Measurements from ENCODE around the gene TTF1.
A peak's percentile ranks its signal among the peaks of the same experiment; 100 is the strongest.
"Not testable (repeated sequence)": the region's sequence is repeated elsewhere in the genome, so short reads cannot be mapped to it uniquely, and the experiment has no call there.

The TTF1 gene

DNA sequence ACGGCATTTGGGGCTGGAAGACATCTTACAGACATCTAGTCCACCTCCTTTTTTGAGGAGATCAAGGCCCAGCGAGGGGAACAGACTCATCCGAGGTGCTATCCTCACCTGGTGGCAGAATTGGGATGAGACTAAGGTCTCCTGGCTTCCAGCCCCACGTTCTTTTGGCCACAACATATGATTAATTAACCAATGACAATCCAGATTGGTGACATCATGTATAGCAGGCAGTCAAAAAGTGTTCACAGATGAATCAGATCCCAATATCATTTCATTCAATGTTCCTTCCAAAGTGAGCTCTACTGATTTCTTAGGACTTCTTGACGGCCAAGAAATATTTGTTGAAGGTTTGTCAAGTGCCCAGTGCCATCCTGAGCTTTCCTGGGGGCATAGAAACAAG lies 7.3 kb upstream of the TTF1 start:
- no peak for DNase-seq (ENCODE audit: low read depth)

DNA sequence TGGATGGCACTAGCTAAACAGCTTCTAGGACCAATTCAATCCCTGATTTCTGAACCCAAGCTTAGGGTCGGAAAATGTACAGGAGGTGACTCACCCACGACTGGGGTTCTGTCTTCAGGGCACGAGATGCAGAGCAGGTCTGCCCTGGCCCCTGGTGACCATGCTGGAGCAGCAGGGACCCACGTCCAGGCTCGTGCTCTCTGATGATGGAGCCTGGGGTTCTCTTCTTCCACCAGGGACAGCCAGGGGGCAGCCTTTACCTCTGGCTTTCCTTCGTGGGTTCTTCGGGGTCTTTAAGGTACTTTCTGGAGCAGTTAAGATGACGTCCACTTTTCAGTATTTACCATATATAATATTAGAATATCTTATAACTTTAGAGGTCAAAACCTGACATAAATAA lies 5.4 kb upstream of the TTF1 start:
- no peak for DNase-seq (ENCODE audit: low read depth)

DNA sequence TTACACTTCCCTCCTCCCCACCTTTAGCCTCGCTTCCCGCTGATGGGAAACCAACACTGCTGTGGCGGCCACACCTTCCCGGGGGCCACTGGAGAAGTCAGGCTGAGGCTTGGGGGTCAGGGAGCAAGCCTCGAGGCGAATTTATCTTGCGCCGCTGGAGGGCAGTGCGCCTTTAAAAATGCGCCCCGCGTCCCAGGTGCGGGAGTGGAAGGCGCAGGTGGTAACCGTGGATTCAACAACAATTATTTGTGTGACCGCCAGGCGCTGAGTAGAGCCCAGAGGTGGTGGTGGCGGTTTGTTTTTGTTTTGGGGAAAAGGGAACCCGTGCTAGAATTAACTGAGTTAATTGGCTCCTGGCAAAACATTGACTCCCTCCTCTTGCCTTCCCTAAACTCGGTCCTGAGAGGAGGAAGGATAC lies 4.5 kb upstream of the TTF1 start:
- DNase-seq (ENCODE audit: low read depth), result peak; percentile 61

DNA sequence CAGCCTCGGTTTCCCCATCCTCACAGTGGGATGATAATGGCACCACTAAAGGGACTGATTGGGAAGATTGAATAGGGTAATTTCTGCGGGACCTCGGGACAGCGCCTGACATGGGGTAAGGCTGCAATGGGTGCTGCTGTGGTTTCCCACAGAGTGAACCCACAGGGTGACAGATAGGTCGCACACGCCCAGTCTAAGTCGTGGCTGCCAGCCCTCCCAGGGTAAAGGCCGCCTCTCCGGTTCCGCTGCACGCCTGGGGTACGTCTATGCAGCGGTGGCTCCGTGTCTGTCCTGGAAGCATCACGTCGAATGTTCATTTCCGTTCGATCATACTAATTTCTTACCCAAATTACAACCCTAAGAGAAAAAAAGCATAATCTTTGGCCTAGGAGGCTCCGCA lies 4.0 kb upstream of the TTF1 start:
- DNase-seq (ENCODE audit: low read depth), result no peak

DNA sequence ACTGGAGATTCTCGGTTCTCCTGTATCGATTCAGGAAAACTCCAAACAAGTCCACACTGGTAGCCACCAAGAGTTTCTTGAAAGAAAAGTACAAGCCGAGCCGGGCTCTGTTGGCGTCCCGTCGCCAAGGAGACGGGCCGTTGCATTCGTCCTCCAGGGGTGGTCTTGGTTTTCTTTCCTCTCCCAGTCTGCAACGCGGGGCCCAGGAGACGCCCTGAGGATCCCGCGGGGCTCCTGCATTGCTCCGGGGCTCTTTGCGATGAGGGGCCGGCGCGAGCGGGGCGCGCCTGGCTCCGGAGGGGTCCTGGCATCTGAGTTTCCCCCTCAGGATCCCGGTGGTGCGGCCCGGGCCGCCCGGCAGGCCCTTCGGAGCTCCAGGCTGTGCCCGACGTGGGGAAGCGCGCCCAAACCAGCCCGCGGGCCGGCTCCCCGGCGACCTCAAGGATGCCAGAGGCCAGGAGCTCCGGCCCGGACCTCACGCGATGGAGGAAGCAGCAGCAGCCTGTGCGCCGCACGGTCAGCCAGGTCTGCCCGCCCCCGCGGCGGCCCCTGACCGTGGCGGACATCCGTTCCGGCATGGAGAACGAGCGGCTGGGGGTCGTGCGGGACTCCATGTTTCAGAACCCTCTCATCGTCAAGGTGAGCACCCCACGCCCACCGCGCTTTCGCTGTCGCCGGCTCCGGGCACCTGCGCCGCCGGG lies 3.3 kb upstream of the TTF1 start, which contains the start of gene CFAP77:
CFAP77 (plus strand) TSS at position 384 of the 701 bp plus-strand sequence; CDS start at position 445, 61 bp downstream.
- peak; percentile 29 for DNase-seq (ENCODE audit: low read depth)

DNA sequence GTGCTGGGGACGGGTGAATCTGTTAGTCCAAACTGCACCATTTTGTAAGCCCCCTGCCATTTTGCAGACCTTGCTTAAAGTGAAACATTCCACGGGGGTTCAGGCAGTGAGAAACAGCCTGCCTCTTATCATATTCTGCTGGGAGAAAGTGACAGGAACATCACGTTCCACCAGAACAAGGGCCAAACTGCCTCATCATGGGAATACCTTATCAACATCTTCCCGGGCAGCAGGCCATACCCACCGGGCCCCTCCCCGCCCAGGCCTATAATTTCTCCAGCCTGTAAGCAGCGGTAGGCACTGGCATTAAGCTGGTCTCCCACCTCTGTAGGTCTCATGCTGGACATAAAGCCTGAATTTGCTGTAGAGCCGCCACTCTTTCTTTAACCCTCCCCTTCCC lies 1.9 kb upstream of the TTF1 start:
- DNase-seq (ENCODE audit: low read depth), result no peak

DNA sequence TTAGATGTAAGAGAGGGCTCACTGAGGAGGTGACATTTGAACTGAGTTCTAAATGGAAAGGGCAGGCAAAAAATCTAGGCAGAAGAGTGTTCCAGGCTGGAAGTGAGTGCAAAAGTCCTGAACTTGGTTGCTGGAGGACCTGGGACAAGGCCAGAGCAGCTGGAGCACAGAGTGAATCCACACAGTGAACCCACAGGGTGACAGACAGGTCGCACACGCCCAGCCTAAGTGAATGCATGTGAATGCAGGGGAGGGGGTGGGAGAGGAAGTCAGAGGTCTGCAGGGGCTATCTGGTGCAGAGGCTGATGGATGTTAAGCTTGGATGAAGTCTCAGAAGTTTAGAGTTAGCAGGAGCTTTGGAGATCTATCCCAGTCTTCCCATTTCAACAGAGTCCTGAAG lies 556 bp upstream of the TTF1 start:
- no peak for DNase-seq (ENCODE audit: low read depth)

DNA sequence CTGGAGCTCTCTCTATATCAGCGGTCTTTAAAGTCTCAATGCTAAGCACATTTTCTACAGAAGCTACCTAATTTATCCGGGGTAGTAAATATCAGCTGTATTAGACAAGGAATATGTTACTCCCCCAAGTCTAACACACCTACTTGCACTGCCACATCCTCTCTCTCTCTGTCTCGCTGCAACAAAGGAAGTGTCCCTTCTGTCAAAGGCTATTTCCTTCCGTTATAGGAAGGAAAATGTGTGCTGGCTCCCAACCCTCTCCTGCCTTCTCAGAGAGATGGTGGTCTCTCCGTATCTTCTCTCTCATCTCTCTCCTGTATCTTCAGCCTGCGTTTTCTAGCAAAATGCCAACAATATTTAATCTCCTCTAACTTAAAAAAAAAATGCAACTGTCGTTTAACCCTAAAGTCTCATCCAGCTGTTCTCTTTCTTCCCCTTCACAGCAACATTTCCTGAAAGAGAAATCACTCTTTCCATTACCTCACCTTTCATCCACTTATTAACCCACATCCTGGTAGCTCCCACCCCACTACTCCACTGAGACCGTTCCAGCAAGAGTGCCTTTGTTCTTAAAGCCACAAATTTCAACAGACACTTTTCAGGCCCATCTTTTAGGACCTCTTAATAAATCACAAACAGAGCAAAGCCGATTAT lies 2.3 kb downstream of the TTF1 start:
- DNase-seq (ENCODE audit: low read depth), result no peak

DNA sequence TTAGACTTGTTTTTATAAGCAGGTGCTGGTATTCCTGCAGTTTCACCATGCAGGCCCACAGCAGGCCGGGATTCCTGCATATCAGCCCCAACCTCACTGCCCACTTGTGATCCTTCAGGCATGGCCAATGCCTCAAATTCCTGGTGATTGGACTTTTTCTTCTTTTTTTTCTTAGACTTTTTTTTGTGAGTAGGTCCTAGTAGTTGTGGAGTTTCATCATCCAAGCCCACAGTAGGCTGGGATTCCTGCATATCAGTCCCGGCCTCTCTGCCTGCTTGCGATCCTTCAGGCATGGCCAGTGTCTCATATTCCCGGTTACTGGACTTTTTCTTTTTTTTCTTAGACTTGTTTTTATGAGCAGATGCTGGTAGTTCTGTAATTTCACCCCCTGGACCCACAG lies 4.8 kb downstream of the TTF1 start:
- no peak for DNase-seq (ENCODE audit: low read depth)

DNA sequence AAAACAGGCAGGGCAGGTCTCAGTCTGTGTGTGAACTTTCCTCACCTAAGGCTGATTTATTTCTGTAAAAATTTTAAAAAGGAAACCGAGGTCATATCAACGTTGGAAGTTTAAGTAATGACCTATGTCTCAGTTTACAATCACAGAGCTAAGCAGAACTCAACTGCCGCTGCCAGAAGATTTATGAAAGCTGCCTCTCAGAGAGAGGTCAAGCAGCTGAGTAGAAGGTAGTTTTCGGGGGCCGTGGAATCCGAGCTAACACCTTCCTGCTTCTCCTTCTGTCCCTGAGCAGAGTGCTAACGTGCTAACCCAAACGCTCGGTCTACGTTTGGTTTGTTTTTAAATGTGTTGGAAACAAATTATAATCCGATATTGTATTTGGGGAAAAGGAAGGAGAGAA lies 11.1 kb downstream of the TTF1 start:
- no peak for DNase-seq (ENCODE audit: low read depth)

DNA sequence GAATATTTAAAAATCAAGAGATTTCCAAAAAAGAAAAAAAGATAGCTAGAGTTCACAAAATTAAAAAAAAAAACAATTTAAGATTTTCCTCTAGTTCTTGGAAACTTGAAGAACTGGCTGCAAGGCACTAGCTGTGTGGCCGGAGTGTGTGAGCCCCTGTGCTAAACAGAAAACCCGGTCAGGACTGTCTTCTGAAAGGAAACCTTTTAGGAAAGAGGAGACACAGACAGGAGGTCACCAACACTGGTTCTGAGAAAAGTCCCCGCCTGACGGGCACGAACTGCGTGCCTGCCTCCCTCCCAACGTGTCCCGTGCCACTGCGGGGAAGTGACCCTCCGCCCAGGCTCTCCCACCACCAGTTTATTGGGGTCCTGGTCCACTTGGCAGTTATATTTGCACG lies 15.2 kb downstream of the TTF1 start:
- no peak for DNase-seq (ENCODE audit: low read depth)

DNA sequence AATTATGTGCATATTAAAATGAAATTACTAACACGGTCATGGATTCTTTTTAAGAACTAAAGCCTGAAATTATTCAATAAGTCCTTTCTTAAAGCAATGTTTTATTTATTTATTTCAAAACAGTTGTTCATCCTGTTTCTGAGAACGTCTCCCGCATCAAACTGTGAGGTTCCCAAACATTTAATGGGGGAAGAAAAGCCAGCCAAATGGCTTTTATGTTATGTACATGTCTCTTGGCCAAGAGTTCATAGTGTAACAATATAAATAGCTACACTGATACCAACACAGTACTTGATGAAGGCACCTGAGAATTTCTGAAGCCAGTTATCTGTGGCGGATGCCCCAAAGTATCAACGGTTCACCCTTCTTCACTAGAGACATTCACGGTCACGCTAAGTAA lies 15.7 kb downstream of the TTF1 start:
- DNase-seq (ENCODE audit: low read depth), result no peak

DNA sequence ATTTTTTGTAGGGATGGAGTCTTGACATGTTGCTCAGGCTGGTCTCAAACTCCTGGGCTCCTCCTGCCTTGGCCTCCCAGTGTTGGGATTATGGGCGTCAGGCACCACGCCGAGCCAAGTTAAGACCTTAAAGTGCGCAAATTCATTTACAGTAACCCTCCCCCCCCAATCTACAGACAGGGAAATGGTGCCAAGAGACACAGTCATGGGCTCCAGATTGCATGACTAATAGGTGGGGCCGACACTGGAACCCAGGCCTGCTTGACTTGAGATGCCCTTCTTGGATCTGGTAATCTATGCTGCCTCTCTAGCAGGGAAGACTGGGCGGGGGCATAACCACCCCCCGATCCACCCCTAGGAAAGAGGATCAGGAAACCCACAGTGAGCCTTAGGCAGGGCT lies 19.5 kb downstream of the TTF1 start:
- no peak for DNase-seq (ENCODE audit: low read depth)

DNA sequence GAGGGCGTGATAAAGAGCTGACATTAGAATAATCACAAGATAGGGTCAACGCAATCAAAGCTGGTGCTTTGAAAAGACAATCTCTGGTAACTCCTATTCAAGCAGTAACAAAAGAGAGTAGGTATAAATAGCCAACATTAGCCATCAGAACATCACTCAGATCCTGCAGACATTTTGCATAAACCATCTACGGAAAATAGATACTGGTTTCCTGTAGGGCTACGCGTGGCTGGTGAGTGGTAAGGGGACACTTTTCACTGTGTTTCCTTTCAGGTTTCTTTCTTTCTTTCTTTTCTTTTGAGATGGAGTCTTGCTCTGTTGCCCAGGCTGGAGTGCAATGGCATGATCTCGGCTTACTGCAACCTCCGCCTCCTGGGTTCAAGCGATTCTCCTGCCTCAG lies 22.3 kb downstream of the TTF1 start:
- no peak for DNase-seq (ENCODE audit: low read depth)

DNA sequence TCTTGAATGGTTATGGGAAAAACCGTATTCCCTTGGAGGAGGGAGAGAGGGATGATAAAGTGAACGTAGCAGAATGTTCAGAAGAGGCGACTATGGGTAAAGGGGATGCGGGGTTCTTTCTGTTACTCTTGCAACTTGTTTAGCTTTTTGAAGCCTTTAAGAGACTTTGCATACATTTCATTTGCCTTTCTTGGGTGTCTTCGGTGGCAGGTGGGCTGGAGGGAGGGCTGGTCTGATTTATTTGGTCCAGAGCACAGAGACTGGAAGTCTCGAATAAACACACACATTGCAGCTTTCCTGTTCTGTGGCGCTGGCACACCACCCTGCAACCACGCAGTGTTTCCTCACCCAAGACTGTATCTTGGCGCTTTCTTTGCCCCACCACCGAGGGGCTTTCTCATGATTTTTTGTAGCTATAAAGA lies 23.2 kb downstream of the TTF1 start:
- DNase-seq (ENCODE audit: low read depth), result no peak

DNA sequence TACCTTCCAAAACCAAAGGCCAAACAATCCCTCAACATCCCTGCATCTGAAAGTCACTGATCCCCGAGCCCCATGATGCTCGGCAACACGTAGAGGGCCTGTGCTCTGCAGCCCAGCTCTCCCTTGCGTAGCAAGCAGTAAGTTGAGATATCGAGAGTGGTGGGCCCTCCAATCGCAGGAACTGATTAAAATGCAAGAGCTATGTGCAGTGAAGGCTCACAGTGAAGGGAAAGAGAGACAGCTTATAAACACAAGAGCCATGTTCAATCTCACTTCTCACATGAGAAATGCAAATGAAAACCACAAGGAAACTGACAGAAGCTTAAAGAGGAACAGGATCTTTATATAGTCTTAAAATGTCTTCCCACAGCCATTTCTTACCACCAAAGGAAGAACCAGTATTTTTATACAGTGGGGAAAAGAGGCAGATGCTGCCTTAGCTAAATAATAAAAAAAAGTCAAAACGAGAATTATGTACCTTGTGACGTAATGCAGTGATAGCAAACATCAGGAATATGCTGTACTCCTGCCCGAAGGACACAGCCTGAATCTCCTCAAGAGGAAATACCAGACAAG lies 24.6 kb downstream of the TTF1 start:
- DNase-seq (ENCODE audit: low read depth), result no peak

DNA sequence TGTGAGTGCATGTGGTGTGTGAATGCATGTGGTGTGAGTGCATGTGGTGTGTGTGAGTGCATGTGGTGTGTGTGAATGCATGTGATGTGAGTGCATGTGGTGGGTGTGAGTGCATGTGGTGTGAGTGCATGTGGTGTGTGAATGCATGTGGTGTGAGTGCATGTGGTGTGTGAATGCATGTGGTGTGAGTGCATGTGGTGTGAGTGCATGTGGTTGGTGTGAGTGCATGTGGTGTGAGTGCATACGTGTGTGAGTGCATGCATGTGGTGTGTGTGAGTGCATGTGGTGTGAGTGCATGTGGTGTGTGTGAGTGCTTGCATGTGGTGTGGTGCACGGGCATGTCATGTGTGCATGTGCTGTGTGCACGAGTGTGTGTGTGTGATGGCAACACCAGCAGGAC lies 28.2 kb downstream of the TTF1 start:
- not testable (repeated sequence) for DNase-seq (ENCODE audit: low read depth)

DNA sequence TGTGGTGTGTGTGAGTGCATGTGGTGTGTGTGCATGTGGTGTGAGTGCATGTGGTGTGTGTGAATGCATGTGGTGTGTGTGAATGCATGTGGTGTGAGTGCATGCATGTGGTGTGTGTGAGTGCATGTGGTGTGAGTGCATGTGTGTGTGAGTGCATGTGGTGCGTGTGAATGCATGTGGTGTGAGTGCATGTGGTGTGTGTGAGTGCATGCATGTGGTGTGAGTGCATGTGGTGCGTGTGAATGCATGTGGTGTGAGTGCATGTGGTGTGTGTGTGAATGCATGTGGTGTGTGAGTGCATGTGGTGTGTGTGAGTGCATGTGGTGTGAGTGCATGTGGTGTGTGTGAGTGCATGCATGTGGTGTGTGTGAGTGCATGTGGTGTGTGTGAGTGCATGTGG lies 28.9 kb downstream of the TTF1 start:
- DNase-seq (ENCODE audit: low read depth), result not testable (repeated sequence)

DNA sequence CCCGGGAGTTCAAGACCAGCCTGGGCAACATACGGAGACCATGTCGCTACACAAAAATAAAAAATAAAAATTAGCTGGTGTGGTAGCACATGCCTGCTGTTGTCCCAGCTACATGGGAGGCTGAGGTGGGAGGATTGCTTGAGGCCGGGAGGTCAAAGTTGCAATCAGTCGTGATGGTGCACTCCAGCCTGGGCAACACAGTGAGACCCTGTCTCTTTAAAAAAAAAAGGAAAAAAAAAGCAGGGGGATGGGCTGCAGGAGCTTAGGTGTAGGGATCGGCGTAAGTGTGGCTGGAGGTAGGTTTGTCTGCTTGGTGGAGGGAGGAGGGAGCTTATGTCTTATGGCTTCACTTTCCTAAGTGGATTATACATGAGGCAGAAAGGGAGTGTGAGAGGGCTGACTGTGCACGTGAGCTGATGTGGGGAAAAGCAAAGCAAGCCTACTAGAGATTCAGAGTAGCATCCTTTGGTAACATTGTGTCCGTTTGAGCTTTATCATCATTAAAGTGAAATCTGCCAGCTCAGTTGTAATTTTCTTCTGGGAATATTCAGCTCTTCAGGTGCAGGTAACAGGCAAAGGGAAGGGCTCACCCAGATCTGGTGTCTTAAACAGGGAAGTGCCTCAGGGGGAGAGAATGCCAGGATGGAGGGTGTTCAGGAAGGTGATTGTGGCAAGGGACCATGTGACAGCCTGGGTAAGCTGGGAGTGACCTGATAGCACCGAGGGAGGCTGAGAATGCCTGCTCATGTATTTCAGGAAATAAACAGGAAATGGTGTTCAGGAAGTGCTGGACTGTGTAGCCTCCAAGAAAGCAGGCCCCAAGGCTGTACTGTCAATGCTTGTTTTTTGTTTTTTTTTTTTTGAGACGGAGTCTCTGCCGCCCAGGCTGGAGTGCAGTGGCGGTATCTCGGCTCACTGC lies 34.2 kb downstream of the TTF1 start:
- no peak for DNase-seq (ENCODE audit: low read depth)

DNA sequence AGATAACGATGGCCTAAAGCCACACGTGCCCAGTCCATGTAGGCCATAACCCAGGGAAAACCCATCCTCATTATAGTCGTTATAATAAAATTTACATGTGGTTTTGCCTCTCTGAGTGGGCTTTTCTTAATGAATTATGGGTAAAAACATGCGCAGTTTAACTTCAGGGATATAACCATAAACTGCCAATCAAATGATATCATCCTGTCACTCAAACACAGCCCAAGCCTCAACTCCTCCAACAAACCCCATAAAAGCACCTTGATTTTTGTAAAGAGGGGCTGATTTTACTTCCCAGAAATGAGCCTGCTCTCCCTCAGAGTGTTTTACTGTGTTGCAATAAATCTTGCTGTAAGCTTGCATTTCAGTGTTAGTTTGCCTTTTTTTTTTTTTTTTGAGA lies 36.0 kb downstream of the TTF1 start:
- DNase-seq (ENCODE audit: low read depth), result no peak

DNA sequence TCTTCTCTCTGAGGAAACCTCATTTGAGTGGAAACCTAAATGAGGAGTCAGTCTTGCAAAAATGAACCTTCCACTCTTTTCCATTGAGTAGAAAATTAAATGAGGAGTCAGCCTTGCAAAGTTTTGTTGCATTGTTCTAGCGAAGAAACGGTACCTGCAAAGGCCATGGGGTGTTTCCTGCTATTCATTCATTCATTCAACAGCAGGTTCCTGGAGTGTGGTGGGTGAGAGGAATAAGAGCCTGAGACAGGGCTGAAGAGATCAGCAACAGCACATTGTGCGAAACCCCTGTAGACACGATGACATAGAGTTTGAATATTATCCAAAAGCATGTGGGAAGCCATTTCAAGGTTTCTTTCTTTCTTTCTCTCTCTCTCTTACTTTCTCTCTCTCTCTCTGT lies 37.2 kb downstream of the TTF1 start:
- no peak for DNase-seq (ENCODE audit: low read depth)

DNA sequence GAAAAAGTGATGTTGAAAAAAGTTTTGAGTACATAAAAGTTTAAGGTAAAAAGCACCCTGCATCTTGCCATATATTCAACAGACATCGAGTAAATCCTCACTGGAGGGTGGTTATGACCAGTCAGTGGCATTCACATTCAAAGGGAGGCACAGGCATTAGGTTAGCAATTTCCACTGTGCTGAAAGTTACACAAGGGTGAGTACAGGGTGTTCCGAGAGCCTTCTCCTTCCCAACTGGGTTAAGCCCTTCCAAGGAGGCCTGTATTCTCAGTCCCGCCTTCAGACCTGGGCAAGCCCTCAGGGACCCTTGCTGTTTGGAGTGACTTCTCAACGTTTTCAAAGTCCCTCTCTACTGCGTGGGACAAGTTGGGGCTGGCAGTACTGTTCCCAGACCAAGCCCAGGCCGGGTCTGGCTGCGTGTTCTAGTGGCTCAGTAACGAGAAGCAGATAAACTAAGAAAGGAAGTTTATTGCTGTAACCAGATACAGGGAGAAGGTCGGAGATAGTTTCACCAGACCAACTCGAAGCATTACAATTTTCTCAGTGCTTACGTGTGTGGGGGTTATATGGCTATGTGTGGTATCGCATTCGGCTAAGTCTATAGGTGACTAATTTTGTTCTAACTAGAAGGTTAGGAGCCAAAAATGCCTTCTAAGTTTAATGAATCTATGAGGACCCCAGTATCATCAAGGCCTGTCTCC lies 38.9 kb downstream of the TTF1 start:
- no peak for DNase-seq (ENCODE audit: low read depth)
